SJCRH30 (cell line): Measurements from ENCODE around the gene ZNF618. TPM values are rescaled to one million over a fixed set of nuclear protein-coding genes. Genes with fewer than 3 reads are reported as not detected.

Experiments used
- DNase-seq, 2 experiments: peaks; one replicate each; pipeline ENCODE4 v3.0.0-alpha.2; 2015 to 2020
- H3K27ac ChIP-seq: fragments of 250-450 bp; sonication (Bioruptor Pico); 2 replicates; pipeline ENCODE4 v1.5.1; 2020; ENCODE audit warnings: mild to moderate bottlenecking, moderate library complexity
- H3K27me3 ChIP-seq: fragments of 250-450 bp; sonication (Bioruptor Pico); 2 replicates; pipeline ENCODE4 v1.5.1; 2020; ENCODE audit warnings: mild to moderate bottlenecking, moderate library complexity
- H3K36me3 ChIP-seq: fragments of 250-450 bp; sonication (Bioruptor Pico); 2 replicates; pipeline ENCODE4 v1.5.1; 2020; ENCODE audit warnings: mild to moderate bottlenecking, moderate library complexity
- H3K4me1 ChIP-seq: fragments of 250-450 bp; sonication (Bioruptor Pico); 2 replicates; pipeline ENCODE4 v1.5.1; 2020; ENCODE audit warnings: mild to moderate bottlenecking, moderate library complexity
- H3K4me3 ChIP-seq: fragments of 250-450 bp; sonication (Bioruptor Pico); 2 replicates; pipeline ENCODE4 v1.5.1; 2020; ENCODE audit warnings: mild to moderate bottlenecking, moderate library complexity
- H3K9me3 ChIP-seq: fragments of 250-450 bp; sonication (Bioruptor Pico); replicated peaks from 2 replicates; pipeline ENCODE4 v1.5.1; 2020; ENCODE audit warnings: mild to moderate bottlenecking, moderate library complexity
- total RNA-seq: library from RNA; depleted of rRNA; stranded (reverse); fragments of >200 nt; shearing (Covaris generic); gene quantifications from 2 replicates; pipeline ENCODE4 v1.2.3, GENCODE V29; 2014

ZNF618 gene
- total RNA-seq, 1 experiment from 2014 or later = 19.3 TPM

- Histone ChIP-seq H3K4me1 (peaks cover 16% of the 10 kb centered on the region), H3K4me3 (no peak overlapping the region)
These were observed 81.8 kb downstream of the ZNF618 start for GRCh38 chr9:113957821-113958341.

GRCh38 chr9:113958556-113958955 is 82.4 kb downstream of the ZNF618 start:
- no peak overlapping the region for H3K27ac ChIP-seq

More at GRCh38 chr9:113957821-113958341, 81.8 kb downstream of the ZNF618 start:
- Histone ChIP-seq H3K27ac (peak overlapping the region; percentile 13; the same call in 1 of the 2 replicates), H3K9me3 (no peaks in the 10 kb centered on the region), H3K27me3 (no peaks in the 10 kb centered on the region), H3K36me3 (no peaks in the 10 kb centered on the region)
- peak in 1 of 2 experiments; percentile 29 for DNase-seq

GRCh38 chr9:113960768-113961167 is 84.7 kb downstream of the ZNF618 start:
- Histone ChIP-seq H3K4me3 (no peak overlapping the region), H3K4me1 (peaks cover 9% of the 10 kb centered on the region; the same call in 1 of the 2 replicates), H3K27ac (no peak overlapping the region), H3K36me3 (peaks cover 1% of the 10 kb centered on the region; the same call in 1 of the 2 replicates), H3K27me3 (no peaks in the 10 kb centered on the region), H3K9me3 (no peaks in the 10 kb centered on the region)
- DNase-seq = no peak

More at GRCh38 chr9:113958556-113958955, 82.4 kb downstream of the ZNF618 start:
- Histone ChIP-seq H3K36me3 (no peaks in the 10 kb centered on the region), H3K9me3 (no peaks in the 10 kb centered on the region), H3K27me3 (no peaks in the 10 kb centered on the region), H3K4me1 (peaks cover 16% of the 10 kb centered on the region), H3K4me3 (no peak overlapping the region)
- DNase-seq = no peak

GRCh38 chr9:113962396-113962795 is 86.3 kb downstream of the ZNF618 start:
- Histone ChIP-seq H3K9me3 (no peaks in the 10 kb centered on the region), H3K36me3 (peaks cover 6% of the 10 kb centered on the region; the same call in 1 of the 2 replicates), H3K4me3 (no peak overlapping the region), H3K27me3 (no peaks in the 10 kb centered on the region), H3K4me1 (peaks cover 6% of the 10 kb centered on the region; the same call in 1 of the 2 replicates), H3K27ac (no peak overlapping the region)
- DNase-seq = no peak

GRCh38 chr9:113963017-113963620 is 87.0 kb downstream of the ZNF618 start:
- H3K27ac ChIP-seq = no peak overlapping the region
- H3K27me3 ChIP-seq = no peaks in the 10 kb centered on the region
- peak; percentile 45 to 62 for DNase-seq
- no peaks in the 10 kb centered on the region for H3K9me3 ChIP-seq
- peaks cover 6% of the 10 kb centered on the region; the same call in 1 of the 2 replicates for H3K36me3 ChIP-seq
- H3K4me1 ChIP-seq = peaks cover under 1% of the 10 kb centered on the region; the same call in 1 of the 2 replicates
- H3K4me3 ChIP-seq = no peak overlapping the region

GRCh38 chr9:113963696-113964494 is 87.8 kb downstream of the ZNF618 start:
- no peaks in the 10 kb centered on the region for H3K27me3 ChIP-seq
- no peak for DNase-seq
- H3K4me3 ChIP-seq = no peak overlapping the region
- no peaks in the 10 kb centered on the region; the same call in 1 of the 2 replicates for H3K4me1 ChIP-seq
- peaks cover 6% of the 10 kb centered on the region; the same call in 1 of the 2 replicates for H3K36me3 ChIP-seq
- no peak overlapping the region for H3K27ac ChIP-seq
- H3K9me3 ChIP-seq = no peaks in the 10 kb centered on the region

GRCh38 chr9:113964495-113965170 is 88.5 kb downstream of the ZNF618 start:
- no peaks in the 10 kb centered on the region; the same call in 1 of the 2 replicates for H3K4me1 ChIP-seq
- H3K27me3 ChIP-seq = no peaks in the 10 kb centered on the region
- no peak for DNase-seq
- 0 out of 2 replicates have a peak, but pooled peaks cover under 1% of the 10 kb centered on the region for H3K9me3 ChIP-seq
- no peak overlapping the region for H3K4me3 ChIP-seq
- no peak overlapping the region for H3K27ac ChIP-seq
- peaks cover 12% of the 10 kb centered on the region for H3K36me3 ChIP-seq

- no peak for DNase-seq
- no peak overlapping the region for H3K27ac ChIP-seq
- H3K4me3 ChIP-seq = no peak overlapping the region
- H3K36me3 ChIP-seq = peaks cover 15% of the 10 kb centered on the region
- H3K27me3 ChIP-seq = no peaks in the 10 kb centered on the region
- H3K9me3 ChIP-seq = 0 out of 2 replicates have a peak, but pooled peaks cover 3% of the 10 kb centered on the region
- H3K4me1 ChIP-seq = no peaks in the 10 kb centered on the region
These were observed 90.3 kb downstream of the ZNF618 start for GRCh38 chr9:113966394-113966793.

- Histone ChIP-seq H3K27ac (no peak overlapping the region), H3K4me1 (no peaks in the 10 kb centered on the region), H3K36me3 (peaks cover 19% of the 10 kb centered on the region), H3K27me3 (no peaks in the 10 kb centered on the region), H3K9me3 (0 out of 2 replicates have a peak, but pooled peaks cover 3% of the 10 kb centered on the region), H3K4me3 (no peak overlapping the region)
- no peak for DNase-seq
These were observed 91.3 kb downstream of the ZNF618 start for GRCh38 chr9:113967380-113967779.

GRCh38 chr9:113969343-113969742 is 93.2 kb downstream of the ZNF618 start:
- no peak for DNase-seq
- H3K27me3 ChIP-seq = no peaks in the 10 kb centered on the region
- no peak overlapping the region for H3K27ac ChIP-seq
- H3K4me3 ChIP-seq = no peak overlapping the region
- H3K9me3 ChIP-seq = 0 out of 2 replicates have a peak, but pooled peaks cover 3% of the 10 kb centered on the region
- H3K4me1 ChIP-seq = peaks cover 16% of the 10 kb centered on the region
- peaks cover 20% of the 10 kb centered on the region for H3K36me3 ChIP-seq

GRCh38 chr9:113973226-113973625 is 97.1 kb downstream of the ZNF618 start:
- no peaks in the 10 kb centered on the region for H3K27me3 ChIP-seq
- H3K27ac ChIP-seq = peak overlapping the region; percentile 27
- peaks cover 14% of the 10 kb centered on the region for H3K36me3 ChIP-seq
- DNase-seq = peak; percentile 36 to 57
- H3K4me1 ChIP-seq = peaks cover 21% of the 10 kb centered on the region
- H3K4me3 ChIP-seq = no peak overlapping the region
- 0 out of 2 replicates have a peak, but pooled peaks cover 3% of the 10 kb centered on the region for H3K9me3 ChIP-seq

GRCh38 chr9:113973963-113974413 is 97.9 kb downstream of the ZNF618 start:
- Histone ChIP-seq H3K9me3 (0 out of 2 replicates have a peak, but pooled peaks cover 3% of the 10 kb centered on the region), H3K4me3 (no peak overlapping the region), H3K4me1 (peaks cover 21% of the 10 kb centered on the region), H3K36me3 (peaks cover 14% of the 10 kb centered on the region), H3K27me3 (no peaks in the 10 kb centered on the region), H3K27ac (peak overlapping the region; percentile 27)
- peak; percentile 82 to 86 for DNase-seq

GRCh38 chr9:113976915-113977314 is 100.8 kb downstream of the ZNF618 start:
- no peak overlapping the region for H3K27ac ChIP-seq
- peaks cover 21% of the 10 kb centered on the region for H3K4me1 ChIP-seq
- no peak overlapping the region for H3K4me3 ChIP-seq
- H3K9me3 ChIP-seq = no peaks in the 10 kb centered on the region
- no peak for DNase-seq
- 0 out of 2 replicates have a peak, but pooled peaks cover 2% of the 10 kb centered on the region for H3K36me3 ChIP-seq
- H3K27me3 ChIP-seq = no peaks in the 10 kb centered on the region

- DNase-seq = no peak
- H3K9me3 ChIP-seq = no peaks in the 10 kb centered on the region
- no peaks in the 10 kb centered on the region for H3K36me3 ChIP-seq
- no peak overlapping the region for H3K27ac ChIP-seq
- H3K4me3 ChIP-seq = no peak overlapping the region
- peaks cover 10% of the 10 kb centered on the region for H3K4me1 ChIP-seq
- H3K27me3 ChIP-seq = no peaks in the 10 kb centered on the region
These were observed 102.7 kb downstream of the ZNF618 start for GRCh38 chr9:113978725-113979342.
